ENCODE data around the gene CHSY3. TPM values are rescaled to one million over a fixed set of nuclear protein-coding genes. Genes with fewer than 3 reads are reported as not detected.

The CHSY3 gene
- total and polyA plus RNA-seq, 2 experiments from 2014 or later = 0.44 to 3.0 TPM

GRCh38 chr5:130068101-130068500 is 163.8 kb downstream of the CHSY3 start (continued):
- TF ChIP-seq ZNF462 (CRISPR knock-in tag; IDR thresholded peaks at IDR 0.05) = no peak
- TF ChIP-seq POLR2AphosphoS5 (IDR thresholded peaks at IDR 0.05; ENCODE audit: low read depth) = no peak
- TF ChIP-seq CREB1 (CRISPR knock-in tag; IDR thresholded peaks at IDR 0.05; ENCODE audit: low read depth) = no peak
- TF ChIP-seq EZH2phosphoT487 (IDR thresholded peaks at IDR 0.05; ENCODE audit: unreplicated experiment) = no peak
- TF ChIP-seq NANOG (IDR thresholded peaks at IDR 0.05; ENCODE audit: borderline replicate concordance) = no peak
- TF ChIP-seq CTCF (conservative IDR thresholded peaks at IDR 0.05; ENCODE audit: low read depth in 2 of 2) = no peak

GRCh38 chr5:130068988-130069387 is 164.7 kb downstream of the CHSY3 start:
- no peaks in the 10 kb centered on the region for H3K27me3 Mint-ChIP-seq (ENCODE audit: insufficient read depth, low read depth, poor library complexity)
- no peak overlapping the region for H3K4me2 ChIP-seq
- H3K4me1 ChIP-seq (ENCODE audit: insufficient read depth) = no peaks in the 10 kb centered on the region
- H3K4me3 Mint-ChIP-seq = no peak overlapping the region
- H3K9me2 ChIP-seq (ENCODE audit: insufficient read depth) = no peaks in the 10 kb centered on the region
- H3F3A ChIP-seq (replicated peaks; ENCODE audit: low read depth) = no peaks in the 10 kb centered on the region
- H2AFZ ChIP-seq = no peak overlapping the region
- ATAC-seq (no peak), DNase-seq (ENCODE audit: low spot score) (no peak)
- H3K27ac Mint-ChIP-seq = no peak overlapping the region
- H3K9me3 Mint-ChIP-seq = no peaks in the 10 kb centered on the region
- H3K27me3 ChIP-seq (ENCODE audit: insufficient read depth) = no peaks in the 10 kb centered on the region
- H3K4me3 ChIP-seq = no peak overlapping the region
- no peaks in the 10 kb centered on the region for H3K36me3 Mint-ChIP-seq (ENCODE audit: low read depth)
- H3K79me2 ChIP-seq (replicated peaks; ENCODE audit: insufficient read depth) = no peaks in the 10 kb centered on the region
- no peaks in the 10 kb centered on the region for H3K4me1 Mint-ChIP-seq
- H3K27ac ChIP-seq (ENCODE audit: low read depth) = no peak overlapping the region
- no peaks in the 10 kb centered on the region; the same call in 1 of the 2 replicates for H4K20me1 ChIP-seq (replicated peaks; ENCODE audit: insufficient read depth)
- no peaks in the 10 kb centered on the region for H3K36me3 ChIP-seq (ENCODE audit: insufficient read depth)
- TF ChIP-seq CREB1 (CRISPR knock-in tag; IDR thresholded peaks at IDR 0.05; ENCODE audit: low read depth) (no peak), REST (IDR thresholded peaks at IDR 0.05; ENCODE audit: unreplicated experiment) (no peak), NANOG (IDR thresholded peaks at IDR 0.05; ENCODE audit: borderline replicate concordance) (no peak), EZH2 (IDR thresholded peaks at IDR 0.05; ENCODE audit: low read depth, unreplicated experiment) (no peak), CTCF (conservative IDR thresholded peaks at IDR 0.05; ENCODE audit: low read depth in 2 of 2) (no peak)

Measured in GM23338 (cell line).